Measurements from ENCODE around the gene ATP4B. TPM values are rescaled to one million over a fixed set of nuclear protein-coding genes. Genes with fewer than 3 reads are reported as not detected.

The ATP4B gene
- total and polyA plus RNA-seq, 2 of the 8 experiments (the other 6 are each of a cell fraction or from before 2014, with no cell fraction given): 0.05 TPM; not detected in 1

DNA sequence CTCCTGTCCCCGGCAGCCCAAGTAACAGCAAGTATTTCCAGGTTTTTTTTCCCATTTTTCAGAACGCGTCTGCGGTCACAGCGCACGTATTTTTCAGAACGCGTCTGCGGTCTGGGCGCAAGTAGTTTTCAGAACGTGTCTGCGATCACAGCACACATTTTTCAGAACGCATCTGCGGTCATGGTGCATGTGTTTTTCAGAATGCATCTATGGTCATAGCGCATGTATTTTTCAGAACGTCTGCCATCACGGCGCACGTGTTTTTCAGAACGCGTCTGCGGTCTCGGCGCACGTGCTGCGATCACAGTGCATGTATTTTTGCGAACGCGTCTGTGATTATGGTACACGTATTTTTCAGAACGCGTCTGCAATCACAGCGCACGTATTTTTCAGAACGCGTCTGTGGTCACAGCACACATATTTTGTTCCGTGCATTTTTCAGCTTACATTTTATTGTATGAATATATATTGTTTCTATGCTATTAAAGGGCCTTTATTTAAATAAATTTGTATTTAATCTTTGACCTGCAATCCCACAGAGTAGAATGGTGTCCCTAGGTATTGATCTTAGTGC lies 19.7 kb downstream of the ATP4B start (continued):
- TF ChIP-seq RAD21 (IDR thresholded peaks at IDR 0.05 in 1 of 2, conservative IDR thresholded peaks at IDR 0.05 in 1 of 2; ENCODE audit: low read depth in 2 of 2, low read length in 2 of 2): no peak
- TF ChIP-seq, protein P1, sequence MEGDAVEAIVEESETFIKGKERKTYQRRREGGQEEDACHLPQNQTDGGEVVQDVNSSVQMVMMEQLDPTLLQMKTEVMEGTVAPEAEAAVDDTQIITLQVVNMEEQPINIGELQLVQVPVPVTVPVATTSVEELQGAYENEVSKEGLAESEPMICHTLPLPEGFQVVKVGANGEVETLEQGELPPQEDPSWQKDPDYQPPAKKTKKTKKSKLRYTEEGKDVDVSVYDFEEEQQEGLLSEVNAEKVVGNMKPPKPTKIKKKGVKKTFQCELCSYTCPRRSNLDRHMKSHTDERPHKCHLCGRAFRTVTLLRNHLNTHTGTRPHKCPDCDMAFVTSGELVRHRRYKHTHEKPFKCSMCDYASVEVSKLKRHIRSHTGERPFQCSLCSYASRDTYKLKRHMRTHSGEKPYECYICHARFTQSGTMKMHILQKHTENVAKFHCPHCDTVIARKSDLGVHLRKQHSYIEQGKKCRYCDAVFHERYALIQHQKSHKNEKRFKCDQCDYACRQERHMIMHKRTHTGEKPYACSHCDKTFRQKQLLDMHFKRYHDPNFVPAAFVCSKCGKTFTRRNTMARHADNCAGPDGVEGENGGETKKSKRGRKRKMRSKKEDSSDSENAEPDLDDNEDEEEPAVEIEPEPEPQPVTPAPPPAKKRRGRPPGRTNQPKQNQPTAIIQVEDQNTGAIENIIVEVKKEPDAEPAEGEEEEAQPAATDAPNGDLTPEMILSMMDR (IDR thresholded peaks at IDR 0.05; ENCODE audit: control extremely low read depth in 1 of 3, insufficient read depth in 1 of 3, low read depth in 1 of 3, low read length in 3 of 3): no peak
- no peak for TF ChIP-seq SIX5 (IDR thresholded peaks at IDR 0.05; ENCODE audit: low read depth, low read length)
- TF ChIP-seq TCF12 (IDR thresholded peaks at IDR 0.05; ENCODE audit: low read depth, low read length): no peak
- TF ChIP-seq JUN (IDR thresholded peaks at IDR 0.05; ENCODE audit: low read depth, low read length): no peak
- TF ChIP-seq FOSL1 (IDR thresholded peaks at IDR 0.05; ENCODE audit: insufficient read depth, low read depth, low read length): no peak

Data from H1 (cell line).